Activated naive CD8-positive, alpha-beta T cell treated with anti-CD3 and anti-CD28 coated beads, Interleukin-2, amount 50 U/mL, for 24 hours (primary cell): ENCODE data around the gene ATP10D.
"Not testable (repeated sequence)": the region's sequence is repeated elsewhere in the genome, so short reads cannot be mapped to it uniquely, and the experiment has no call there.

Experiments
- ATAC-seq: fragments of 150-1000 bp; cut with Tn5 transposase; one replicate; pipeline ENCODE4 v1.10.0; 2021
- DNase-seq: peaks from one replicate; pipeline ENCODE4 v3.0.0; 2021
- H3K27ac Mint-ChIP-seq: one replicate; pipeline ENCODE4 v1.8.0; 2021; ENCODE audit warnings: mild to moderate bottlenecking, mixed read lengths
- H3K27me3 Mint-ChIP-seq: one replicate; pipeline ENCODE4 v1.8.0; 2021; ENCODE audit warnings: mixed read lengths
- H3K36me3 Mint-ChIP-seq: one replicate; pipeline ENCODE4 v1.8.0; 2021; ENCODE audit warnings: low read depth, mixed read lengths
- H3K4me1 Mint-ChIP-seq: one replicate; pipeline ENCODE4 v1.8.0; 2021; ENCODE audit warnings: mixed read lengths
- H3K4me3 Mint-ChIP-seq: one replicate; pipeline ENCODE4 v1.8.0; 2021; ENCODE audit warnings: mild to moderate bottlenecking, moderate library complexity, mixed read lengths
- H3K9me3 Mint-ChIP-seq: one replicate; pipeline ENCODE4 v1.8.0; 2021; ENCODE audit warnings: mixed read lengths

The ATP10D gene

DNA sequence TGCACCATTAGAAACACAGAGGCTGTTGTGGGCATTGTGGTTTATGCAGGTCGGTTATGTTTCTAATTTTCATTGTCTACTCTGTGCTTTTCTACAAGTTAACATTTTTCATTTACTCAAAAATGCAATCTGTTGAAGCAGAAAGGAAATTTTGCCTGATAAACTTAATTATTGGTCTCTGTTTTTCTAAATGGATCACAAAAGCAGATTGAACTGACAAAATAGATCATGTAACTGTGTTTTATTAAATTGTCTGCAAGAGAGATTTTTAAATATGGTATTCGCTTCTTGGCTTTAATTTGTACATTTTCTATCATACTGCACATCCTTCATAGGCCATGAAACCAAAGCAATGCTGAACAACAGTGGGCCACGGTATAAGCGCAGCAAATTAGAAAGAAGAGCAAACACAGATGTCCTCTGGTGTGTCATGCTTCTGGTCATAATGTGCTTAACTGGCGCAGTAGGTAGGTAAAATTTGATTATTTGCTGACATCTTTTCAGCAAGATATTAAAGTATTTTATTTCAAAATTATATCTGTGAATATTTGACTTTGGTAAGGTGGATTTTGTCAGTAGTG is 50.6 kb downstream of the ATP10D start:
- Mint-ChIP-seq H3K36me3 (peaks cover 32% of the 10 kb centered on the region), H3K27me3 (no peaks in the 10 kb centered on the region), H3K4me3 (no peak overlapping the region), H3K9me3 (peaks cover 10% of the 10 kb centered on the region), H3K27ac (no peak overlapping the region), H3K4me1 (peaks cover 49% of the 10 kb centered on the region)
- DNase-seq (no peak), ATAC-seq (no peak)

DNA sequence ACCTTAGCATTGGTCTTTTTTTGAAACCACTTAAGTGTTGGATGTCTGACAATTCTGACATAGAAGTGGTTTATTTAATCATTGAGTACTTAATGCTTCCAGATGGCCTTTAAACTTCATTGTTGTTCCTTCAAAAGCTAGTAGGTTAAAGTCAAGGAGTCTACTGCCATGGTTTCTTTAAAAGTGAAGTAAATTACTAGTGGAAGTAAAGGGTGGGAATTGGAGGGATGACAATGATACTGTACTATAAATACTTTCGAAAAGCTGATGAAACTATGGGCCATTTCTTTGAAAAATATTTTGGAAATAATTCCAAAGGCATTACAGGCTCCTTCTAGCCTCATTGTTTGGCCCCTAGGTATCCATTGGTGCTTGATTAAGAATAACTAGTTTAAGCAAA is 51.9 kb downstream of the ATP10D start:
- no peak for DNase-seq
- no peak for ATAC-seq
- Mint-ChIP-seq H3K9me3 (peaks cover 10% of the 10 kb centered on the region), H3K27me3 (no peaks in the 10 kb centered on the region), H3K36me3 (peaks cover 31% of the 10 kb centered on the region), H3K4me3 (no peak overlapping the region), H3K27ac (no peak overlapping the region), H3K4me1 (peaks cover 36% of the 10 kb centered on the region)

DNA sequence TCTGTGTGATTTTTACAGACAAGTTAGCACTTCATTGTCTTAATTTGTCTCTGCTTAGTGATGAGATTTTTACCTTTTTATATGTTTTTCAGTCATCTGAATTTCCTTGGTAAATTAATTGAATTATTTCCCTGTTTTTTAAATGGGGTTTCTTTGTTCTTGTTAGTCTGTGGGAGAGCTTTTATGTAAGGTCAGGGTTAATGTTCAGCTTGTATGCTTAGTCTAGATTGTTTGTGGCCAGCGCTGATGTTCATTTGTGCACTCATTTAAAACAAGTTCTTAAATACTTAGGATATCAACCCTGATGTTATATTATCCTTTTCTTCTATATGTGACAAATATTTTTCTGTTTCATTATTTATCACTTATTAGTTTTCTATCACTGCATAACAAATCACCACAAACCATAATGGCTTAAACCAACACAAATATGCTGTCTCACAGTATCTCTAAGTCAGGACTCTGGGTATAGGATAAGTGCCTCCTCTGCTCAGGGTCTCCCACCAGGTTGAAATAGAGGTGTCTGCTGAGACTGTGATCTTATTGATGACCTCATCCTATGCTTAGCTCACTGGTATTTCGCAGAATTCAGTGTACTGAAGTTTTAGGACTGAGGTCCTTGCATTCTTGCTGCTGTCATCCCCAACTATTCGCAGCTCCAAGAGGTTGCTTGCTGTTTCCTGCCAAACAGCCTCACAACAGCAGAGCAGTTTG is 53.2 kb downstream of the ATP10D start:
- no peak overlapping the region for H3K27ac Mint-ChIP-seq
- peaks cover 23% of the 10 kb centered on the region for H3K36me3 Mint-ChIP-seq
- no peak overlapping the region for H3K4me3 Mint-ChIP-seq

DNA sequence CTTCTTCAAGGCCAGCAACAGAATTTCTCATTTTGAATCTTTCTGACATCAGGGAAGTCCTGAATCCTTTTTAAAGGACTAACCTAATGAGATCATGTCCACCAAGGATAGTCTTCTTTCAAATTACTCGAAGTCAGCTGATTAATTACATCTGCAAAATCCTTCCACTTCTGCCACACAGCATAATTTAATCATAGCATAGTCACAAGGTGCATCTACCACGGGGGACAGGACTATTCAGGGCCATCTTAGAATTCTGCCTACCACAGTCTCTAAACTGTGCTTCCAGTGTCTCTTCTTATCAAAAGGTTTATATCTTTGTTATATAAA is 53.7 kb downstream of the ATP10D start:
- ATAC-seq (no peak), DNase-seq (no peak)
- Mint-ChIP-seq H3K4me1 (peaks cover 20% of the 10 kb centered on the region), H3K4me3 (no peak overlapping the region), H3K36me3 (peaks cover 23% of the 10 kb centered on the region), H3K27me3 (no peaks in the 10 kb centered on the region), H3K27ac (no peak overlapping the region), H3K9me3 (peaks cover 10% of the 10 kb centered on the region)

More for the DNA sequence above, 53.2 kb downstream of the ATP10D start:
- DNase-seq (no peak), ATAC-seq (no peak)
- peaks cover 23% of the 10 kb centered on the region for H3K4me1 Mint-ChIP-seq
- no peaks in the 10 kb centered on the region for H3K27me3 Mint-ChIP-seq
- peaks cover 10% of the 10 kb centered on the region for H3K9me3 Mint-ChIP-seq

DNA sequence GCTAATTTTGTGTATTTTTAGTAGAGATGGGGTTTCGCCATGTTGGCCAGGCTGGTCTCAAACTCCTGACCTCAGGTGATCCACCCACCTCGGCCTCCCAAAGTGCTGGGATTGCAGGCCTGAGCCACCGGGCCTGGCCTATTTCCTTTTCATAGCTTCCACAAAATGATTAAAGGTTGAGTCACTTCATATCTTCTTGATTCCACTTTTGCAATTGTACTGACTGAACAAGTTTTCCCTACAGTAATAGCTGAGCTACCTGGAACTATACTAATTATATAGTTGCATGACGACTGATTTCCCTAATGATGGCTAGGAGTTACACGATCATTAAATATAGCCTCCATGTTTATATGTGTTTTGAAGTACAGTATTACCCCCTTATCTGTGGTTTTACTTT is 57.6 kb downstream of the ATP10D start:
- H3K4me1 Mint-ChIP-seq, H3K27ac Mint-ChIP-seq, H3K9me3 Mint-ChIP-seq, H3K4me3 Mint-ChIP-seq, H3K27me3 Mint-ChIP-seq, ATAC-seq, DNase-seq: not testable (repeated sequence)
- H3K36me3 Mint-ChIP-seq: peaks cover 18% of the 10 kb centered on the region

DNA sequence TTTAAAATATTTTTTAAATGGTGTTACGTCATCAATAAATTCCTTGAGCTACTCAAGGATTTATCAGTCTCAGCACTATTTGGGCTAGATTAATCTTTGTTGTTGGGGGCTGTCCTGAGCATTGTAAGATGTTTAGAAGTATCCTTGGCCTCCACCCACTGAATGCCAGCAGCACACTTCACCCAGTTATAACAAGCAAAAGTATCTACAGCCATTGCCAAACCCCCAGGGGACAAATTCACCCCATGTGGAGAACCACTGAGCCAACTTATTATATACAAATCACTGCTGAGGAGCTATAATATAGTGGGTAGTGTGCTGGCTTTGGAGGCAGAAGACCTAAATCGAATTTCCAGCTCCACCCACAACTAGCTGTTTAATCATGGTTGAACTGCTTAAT is 58.3 kb downstream of the ATP10D start:
- DNase-seq: no peak
- no peaks in the 10 kb centered on the region for H3K27me3 Mint-ChIP-seq
- peaks cover 20% of the 10 kb centered on the region for H3K36me3 Mint-ChIP-seq
- H3K27ac Mint-ChIP-seq: no peak overlapping the region
- no peak overlapping the region for H3K4me3 Mint-ChIP-seq
- no peak for ATAC-seq
- no peaks in the 10 kb centered on the region for H3K9me3 Mint-ChIP-seq
- H3K4me1 Mint-ChIP-seq: no peaks in the 10 kb centered on the region

DNA sequence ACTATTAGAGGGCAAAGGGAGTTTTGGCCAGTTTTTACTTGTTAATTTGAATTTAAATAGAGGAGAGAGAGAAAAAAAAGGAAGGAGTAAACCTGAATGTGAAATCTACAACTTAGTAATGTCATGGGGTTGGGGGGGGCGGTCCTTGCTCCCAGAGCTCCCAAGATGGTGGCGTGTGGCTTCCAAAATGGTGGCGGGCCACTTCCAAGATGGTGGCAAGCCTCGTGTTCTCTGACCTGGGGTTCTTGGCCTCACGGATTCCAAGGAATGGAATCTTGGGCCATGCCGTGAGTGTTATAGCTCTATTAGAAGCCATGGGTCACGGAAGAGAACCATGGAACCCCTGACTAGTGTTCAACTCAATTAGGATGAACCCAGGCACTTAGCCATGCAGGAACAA is 65.3 kb downstream of the ATP10D start:
- H3K27ac Mint-ChIP-seq, H3K4me3 Mint-ChIP-seq, ATAC-seq, H3K4me1 Mint-ChIP-seq, H3K9me3 Mint-ChIP-seq, H3K27me3 Mint-ChIP-seq, DNase-seq: not testable (repeated sequence)
- H3K36me3 Mint-ChIP-seq: peaks cover 23% of the 10 kb centered on the region

DNA sequence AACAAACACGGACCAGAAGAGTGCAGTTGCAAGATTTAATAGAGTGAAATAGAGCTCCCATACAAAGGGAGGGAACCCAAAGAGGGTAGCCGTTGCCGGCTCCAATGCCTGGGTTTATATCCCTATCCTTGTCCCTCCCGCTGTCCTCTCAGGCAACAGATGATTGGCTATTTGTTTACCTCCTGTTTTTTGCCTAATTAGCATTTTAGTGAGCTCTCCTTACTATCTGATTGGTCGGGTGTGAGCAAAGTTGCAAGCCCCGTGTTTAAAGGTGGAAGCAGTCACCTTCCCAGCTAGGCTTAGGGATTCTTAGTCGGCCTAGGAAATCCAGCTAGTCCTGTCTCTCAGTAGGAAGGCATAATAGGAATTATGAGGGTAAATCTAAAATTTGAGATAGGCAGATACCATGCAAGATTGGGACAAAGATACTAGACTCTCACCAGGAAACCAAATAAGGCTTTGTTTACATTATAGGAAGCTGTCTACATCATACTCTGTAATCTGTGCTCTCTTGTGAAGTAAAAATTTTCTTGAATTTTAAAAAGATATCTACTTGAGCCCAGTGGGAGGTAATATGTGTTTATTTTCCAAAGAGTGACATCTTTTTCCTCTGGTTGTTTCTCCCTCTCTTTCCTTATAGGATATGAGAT is 65.9 kb downstream of the ATP10D start:
- Mint-ChIP-seq H3K27ac (no peak overlapping the region), H3K27me3 (no peaks in the 10 kb centered on the region), H3K36me3 (peaks cover 22% of the 10 kb centered on the region), H3K4me1 (no peaks in the 10 kb centered on the region), H3K9me3 (peaks cover 7% of the 10 kb centered on the region), H3K4me3 (no peak overlapping the region)
- no peak for ATAC-seq
- DNase-seq: no peak

DNA sequence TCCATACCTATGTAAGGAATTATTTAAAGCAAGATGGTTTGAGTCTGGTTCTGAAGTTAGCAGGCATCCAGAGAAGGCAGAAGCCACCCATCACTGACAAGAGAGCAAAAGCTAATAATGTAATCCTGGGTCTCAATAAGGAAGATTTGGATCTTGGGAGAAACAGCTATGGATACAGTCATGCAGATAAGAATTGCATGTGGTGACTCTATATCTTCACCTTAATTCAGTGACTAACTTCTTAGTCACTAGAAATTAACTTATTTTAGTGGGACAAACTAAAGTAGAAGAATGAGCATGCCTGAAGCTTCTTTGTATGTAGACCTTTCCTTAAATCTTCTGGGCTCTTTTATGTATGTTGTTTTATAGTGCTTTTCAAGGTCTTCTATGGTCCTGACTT is 66.6 kb downstream of the ATP10D start:
- no peak overlapping the region for H3K27ac Mint-ChIP-seq
- peaks cover 7% of the 10 kb centered on the region for H3K9me3 Mint-ChIP-seq
- no peak overlapping the region for H3K4me3 Mint-ChIP-seq
- H3K36me3 Mint-ChIP-seq: peaks cover 18% of the 10 kb centered on the region
- no peaks in the 10 kb centered on the region for H3K27me3 Mint-ChIP-seq
- no peaks in the 10 kb centered on the region for H3K4me1 Mint-ChIP-seq
- ATAC-seq (no peak), DNase-seq (no peak)

DNA sequence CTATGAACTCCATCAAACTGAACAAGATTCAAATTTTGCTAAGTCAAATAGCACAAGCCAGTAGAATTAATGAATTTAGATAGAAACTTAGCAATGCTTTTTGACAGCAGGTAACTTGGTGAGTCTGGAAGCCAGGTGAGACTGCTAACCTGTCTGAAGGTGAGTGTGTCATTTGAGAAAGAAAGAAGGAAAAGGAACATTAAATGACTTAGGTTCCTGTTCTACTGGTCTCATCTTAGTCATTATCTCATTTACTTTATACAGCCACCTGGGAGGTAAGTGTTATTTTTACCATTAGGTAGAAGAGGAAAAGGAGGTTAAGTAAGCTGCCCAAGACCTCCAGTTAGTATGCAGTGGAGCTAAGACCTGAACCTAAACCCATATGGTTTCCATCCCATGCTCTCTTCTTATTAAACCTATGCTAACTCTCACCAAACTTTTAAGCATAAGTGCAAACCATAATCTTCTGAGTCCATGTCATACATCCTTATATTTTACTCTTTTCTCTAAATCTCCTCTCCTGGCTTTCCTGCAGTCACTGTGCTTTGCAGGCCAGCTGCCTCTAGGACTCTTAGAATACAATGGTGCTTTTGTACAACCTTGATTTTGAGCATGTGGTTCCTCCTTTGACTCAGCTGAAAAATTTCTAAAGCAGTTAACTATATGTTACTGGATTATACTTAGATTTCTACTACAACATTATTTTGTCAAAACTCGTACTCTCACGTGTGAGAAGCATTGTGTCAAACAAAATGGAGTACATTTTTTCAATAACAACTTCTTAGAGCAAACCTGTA is 68.5 kb downstream of the ATP10D start:
- no peak for DNase-seq
- Mint-ChIP-seq H3K9me3 (peaks cover 7% of the 10 kb centered on the region), H3K27ac (no peak overlapping the region), H3K4me3 (no peak overlapping the region), H3K4me1 (no peaks in the 10 kb centered on the region), H3K27me3 (no peaks in the 10 kb centered on the region), H3K36me3 (peaks cover 8% of the 10 kb centered on the region)
- no peak for ATAC-seq

DNA sequence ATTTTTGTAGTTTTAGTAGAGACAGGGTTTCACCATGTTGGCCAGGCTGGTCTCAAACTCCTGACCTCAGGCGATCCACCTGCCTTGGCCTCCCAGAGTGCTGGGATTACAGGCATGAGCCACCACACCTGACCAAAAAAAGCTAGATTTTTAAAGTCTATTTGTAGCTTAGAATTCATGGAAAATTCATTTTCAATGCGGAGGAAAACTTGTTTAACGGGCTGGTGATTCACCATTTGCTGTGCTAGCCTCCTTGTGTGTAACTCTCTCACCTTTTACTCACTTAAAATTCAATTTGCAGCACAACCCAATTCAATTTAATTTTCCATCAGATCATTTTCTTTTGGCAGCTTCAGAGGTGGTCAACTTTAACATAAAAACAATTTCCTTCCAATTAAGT is 70.8 kb downstream of the ATP10D start:
- not testable (repeated sequence) for H3K4me3 Mint-ChIP-seq, ATAC-seq, H3K36me3 Mint-ChIP-seq, H3K9me3 Mint-ChIP-seq, H3K27me3 Mint-ChIP-seq, H3K4me1 Mint-ChIP-seq, DNase-seq, H3K27ac Mint-ChIP-seq

DNA sequence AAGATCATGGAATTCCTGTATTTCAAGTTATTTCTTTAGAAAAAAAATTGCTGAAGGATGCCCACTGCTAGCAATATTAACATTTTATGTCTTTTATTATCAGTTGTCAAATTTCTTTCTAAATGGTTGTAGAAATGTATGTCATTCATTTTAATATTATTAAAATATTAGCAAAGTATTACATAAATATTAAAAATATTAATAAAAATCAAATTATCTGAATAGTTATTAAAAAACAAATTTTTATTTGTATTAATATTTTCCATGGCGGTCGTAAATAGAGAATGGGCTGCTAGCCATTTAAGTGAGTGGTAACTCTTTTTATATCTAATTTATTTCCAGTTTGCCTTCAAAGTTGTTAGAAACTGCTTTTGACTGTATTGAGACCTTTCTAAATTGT is 72.2 kb downstream of the ATP10D start:
- no peak for ATAC-seq

DNA sequence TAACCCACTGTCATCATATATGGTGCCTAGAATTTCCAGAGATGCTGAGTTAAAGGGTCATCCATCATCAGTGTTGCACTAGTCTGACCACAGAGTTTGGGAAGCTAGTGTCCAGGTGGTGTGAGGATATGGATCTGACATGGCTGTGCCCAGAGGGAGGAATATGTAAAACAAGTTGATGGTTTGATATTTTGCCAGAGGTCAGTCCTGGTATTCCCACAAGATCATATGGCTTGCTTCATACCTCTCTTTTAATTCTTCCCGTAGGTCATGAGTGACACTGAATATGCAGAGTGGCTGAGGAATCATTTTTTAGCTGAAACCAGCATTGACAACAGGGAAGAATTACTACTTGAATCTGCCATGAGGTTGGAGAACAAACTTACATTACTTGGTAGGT is 75.6 kb downstream of the ATP10D start:
- Mint-ChIP-seq H3K9me3 (no peaks in the 10 kb centered on the region), H3K27ac (no peak overlapping the region), H3K36me3 (peaks cover 1% of the 10 kb centered on the region), H3K4me1 (peaks cover 3% of the 10 kb centered on the region), H3K27me3 (no peaks in the 10 kb centered on the region), H3K4me3 (no peak overlapping the region)
- DNase-seq (no peak), ATAC-seq (no peak)

More for the DNA sequence above, 72.2 kb downstream of the ATP10D start:
- H3K4me3 Mint-ChIP-seq: no peak overlapping the region
- no peak for DNase-seq
- no peaks in the 10 kb centered on the region for H3K4me1 Mint-ChIP-seq
- no peak overlapping the region for H3K27ac Mint-ChIP-seq
- no peaks in the 10 kb centered on the region for H3K27me3 Mint-ChIP-seq
- peaks cover 1% of the 10 kb centered on the region for H3K36me3 Mint-ChIP-seq
- H3K9me3 Mint-ChIP-seq: no peaks in the 10 kb centered on the region

DNA sequence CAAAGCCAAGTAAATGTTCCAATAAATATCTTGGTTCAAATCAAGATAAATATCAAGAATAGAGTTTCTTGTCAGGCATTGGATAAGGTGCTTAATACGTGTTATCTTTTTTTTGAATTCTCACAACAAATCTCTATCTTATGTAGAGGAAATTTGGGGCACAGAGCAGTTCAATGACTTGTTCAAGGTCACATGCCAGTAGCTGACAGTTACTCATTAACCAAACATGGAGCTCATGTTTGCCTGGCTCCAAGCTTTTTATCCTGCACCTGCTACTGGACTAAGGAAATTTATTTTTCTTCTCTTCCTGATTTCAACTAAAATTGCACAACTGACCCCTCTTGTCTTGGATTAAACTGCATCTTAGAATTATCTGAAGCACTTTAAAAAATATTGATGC is 76.3 kb downstream of the ATP10D start:
- no peaks in the 10 kb centered on the region for H3K9me3 Mint-ChIP-seq
- H3K27me3 Mint-ChIP-seq: no peaks in the 10 kb centered on the region
- DNase-seq (no peak), ATAC-seq (no peak)
- no peak overlapping the region for H3K4me3 Mint-ChIP-seq
- H3K36me3 Mint-ChIP-seq: peaks cover 1% of the 10 kb centered on the region
- H3K4me1 Mint-ChIP-seq: peaks cover 3% of the 10 kb centered on the region
- no peak overlapping the region for H3K27ac Mint-ChIP-seq

DNA sequence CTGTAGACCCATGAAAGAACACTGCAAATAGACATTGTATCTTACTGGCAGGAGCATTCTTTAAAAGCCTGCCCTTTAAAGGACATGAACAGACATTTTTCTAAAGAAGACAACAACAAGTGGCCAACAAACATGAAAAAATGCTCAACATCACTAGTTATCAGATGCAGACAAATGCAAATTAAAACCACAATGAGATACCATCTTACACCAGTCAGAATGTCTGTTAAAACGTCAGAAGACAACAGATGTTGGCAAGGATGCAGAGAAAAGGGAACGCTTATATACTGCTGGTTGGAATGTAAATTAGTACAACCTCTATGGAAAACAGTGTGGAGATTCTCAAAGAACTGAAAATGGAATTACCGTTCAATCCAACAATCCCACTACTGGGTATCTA is 77.2 kb downstream of the ATP10D start:
- Mint-ChIP-seq H3K4me1 (peaks cover 3% of the 10 kb centered on the region), H3K36me3 (peaks cover 1% of the 10 kb centered on the region), H3K4me3 (no peak overlapping the region), H3K27me3 (no peaks in the 10 kb centered on the region), H3K9me3 (no peaks in the 10 kb centered on the region), H3K27ac (no peak overlapping the region)
- ATAC-seq (no peak), DNase-seq (no peak)
